Stimulated activated CD8-positive, alpha-beta memory T cell treated with anti-CD3 and anti-CD28 coated beads, Interleukin-4, amount 100 ng/mL, for 4 hours (primary cell): ENCODE measurements around the gene DNM3.
"Not testable (repeated sequence)": the region's sequence is repeated elsewhere in the genome, so short reads cannot be mapped to it uniquely, and the experiment has no call there.

Source experiments
- DNase-seq, 2 donors: peaks; one replicate each; pipeline ENCODE4 v3.0.0-alpha.2; 2020; ENCODE audit warnings: low read depth in 2 of 2, low spot score in 1 of 2

The DNM3 gene

DNA sequence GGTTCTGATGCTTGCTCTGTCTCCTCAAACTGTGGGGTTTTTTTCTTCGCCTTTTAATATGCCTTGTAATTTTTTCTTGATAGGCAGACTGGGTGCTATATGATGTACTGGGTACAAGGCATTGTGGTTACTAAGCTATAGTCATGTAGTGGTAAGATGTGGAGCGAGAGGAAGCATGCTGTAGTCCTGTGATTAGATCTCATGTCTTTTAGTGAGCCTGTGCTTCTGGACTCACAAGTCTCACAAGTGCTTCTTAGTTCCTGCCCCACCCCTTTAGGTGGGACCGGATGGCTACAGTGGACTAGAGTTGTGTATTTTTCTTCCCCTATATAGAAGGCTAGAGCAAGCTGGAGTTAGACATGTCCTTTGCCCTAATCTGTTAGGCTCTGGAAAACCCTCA lies 178.7 kb downstream of the DNM3 start:
- no peak for DNase-seq

DNA sequence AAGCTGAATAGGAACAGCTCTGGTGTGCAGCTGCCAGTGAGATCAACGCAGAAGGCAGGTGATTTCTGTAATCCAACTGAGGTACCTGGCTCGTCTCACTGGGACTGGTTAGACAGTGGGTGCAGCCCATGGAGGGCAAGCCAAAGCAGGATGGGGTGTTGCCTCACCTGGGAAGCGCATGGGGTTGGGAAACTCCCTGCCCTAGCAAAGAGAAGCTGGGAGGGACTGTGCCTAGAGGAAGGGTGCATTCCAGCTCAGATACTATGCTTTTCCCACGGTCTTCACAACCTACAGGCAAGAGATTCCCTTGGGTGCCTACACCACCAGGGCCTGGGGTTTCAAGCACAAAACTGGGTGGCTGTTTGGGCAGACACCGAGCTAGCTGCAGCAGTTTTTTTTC lies 183.2 kb downstream of the DNM3 start:
- DNase-seq = no peak

DNA sequence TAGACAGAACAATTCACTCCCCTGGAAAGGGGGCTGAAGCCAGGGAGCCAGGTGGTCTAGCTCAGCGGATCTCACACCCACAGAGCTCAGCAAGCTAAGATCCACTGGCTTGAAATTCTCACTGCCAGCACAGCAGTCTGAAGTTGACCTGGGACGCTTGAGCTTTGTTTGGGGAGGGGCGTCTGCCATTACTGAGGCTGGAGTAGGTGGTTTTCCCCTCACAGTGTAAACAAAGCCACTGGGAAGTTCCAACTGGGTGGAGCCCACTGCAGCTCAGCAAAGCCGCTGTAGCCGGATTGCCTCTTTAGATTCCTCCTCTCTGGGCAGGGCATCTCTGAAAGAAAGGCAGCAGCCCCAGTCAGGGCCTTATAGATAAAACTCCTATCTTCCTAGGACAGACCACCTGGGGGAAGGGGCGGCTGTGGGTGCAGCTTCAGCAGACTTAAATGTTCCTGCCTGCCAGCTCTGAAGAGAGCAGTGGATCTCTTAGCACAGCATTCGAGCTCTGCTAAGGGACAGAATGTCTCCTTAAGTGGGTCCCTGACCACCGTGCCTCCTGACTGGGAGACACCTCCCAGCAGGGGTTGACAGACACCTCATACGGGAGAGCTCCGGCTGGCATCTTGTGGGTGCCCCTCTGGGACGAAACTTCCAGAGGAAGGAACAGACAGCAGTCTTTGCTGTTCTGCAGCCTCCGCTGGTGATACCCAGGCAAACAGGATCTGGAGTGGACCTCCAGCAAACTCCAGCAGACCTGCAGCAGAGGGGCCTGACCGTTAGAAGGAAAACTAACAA lies 183.8 kb downstream of the DNM3 start:
- DNase-seq = not testable (repeated sequence)

DNA sequence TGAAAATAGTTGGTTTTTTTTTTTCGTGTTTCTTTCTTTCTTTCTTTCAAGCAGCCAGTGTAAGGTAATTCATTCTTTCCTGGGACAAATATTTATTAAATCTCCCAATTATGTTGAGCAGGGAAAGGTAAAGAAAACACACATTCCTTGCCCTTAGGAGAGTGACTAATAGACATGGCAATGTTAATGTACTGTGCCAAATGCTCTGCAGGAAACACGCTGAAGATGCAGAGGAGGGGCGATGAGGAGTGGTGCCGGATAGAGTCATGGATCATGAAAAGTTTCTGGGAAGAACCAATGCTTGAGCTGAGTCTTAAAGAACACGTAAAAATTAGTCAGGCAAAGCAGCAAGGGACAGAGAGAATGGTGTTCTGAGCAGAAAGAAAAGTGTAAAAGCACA lies 199.2 kb downstream of the DNM3 start:
- DNase-seq = no peak

DNA sequence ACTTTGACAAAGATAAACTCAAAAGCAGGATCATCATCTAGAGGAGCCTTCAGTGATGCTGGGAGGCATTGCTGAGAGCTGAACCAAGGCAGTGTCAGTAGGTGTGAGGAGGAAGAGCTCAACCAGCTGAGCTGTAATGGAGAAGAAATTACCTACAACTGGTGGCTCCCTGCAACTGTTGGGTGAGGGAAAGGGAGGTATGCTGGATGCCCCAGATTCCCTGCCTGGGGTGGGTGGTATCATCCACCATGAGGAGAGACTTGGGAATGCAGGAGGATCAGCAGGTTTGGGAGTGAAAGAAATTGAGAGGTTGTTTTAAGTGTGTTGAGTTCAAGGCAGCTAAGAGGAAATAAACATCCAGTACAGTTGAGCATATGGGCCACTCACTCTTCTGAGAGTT lies 199.8 kb downstream of the DNM3 start:
- DNase-seq = no peak

DNA sequence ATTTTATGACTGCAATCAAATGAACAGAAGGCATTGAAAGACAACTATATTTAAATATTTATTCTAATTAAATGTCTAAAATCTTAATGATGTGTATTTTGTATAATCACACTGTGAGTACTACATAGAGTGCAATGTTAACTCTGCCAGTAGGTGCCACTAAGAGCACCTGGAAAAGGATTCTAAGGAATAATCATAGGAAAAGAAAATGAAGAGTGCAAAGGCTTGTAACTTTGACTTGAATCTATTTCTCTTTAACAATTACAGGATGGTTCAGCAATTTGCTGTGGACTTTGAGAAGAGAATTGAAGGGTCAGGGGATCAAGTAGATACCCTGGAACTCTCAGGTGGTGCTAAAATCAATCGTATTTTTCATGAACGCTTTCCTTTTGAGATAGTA lies 200.4 kb downstream of the DNM3 start:
- no peak for DNase-seq

DNA sequence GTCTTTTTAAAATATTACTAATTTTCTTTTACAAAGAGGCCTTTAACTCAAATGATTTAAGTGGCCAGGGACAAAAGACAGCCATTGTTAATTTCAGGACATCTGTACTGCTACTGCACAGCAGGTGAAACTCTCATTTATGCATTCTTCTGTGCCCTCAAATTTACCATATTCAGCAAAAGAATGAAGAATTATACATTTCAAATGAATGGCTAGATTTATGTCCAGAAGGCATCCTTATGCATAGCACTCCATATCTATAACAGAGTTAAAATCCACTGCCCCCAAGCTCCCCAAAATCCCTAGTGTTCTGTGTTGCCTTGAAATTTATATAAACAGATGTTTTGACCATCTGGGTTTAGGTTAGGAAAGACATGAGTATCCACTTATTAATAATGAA lies 202.6 kb downstream of the DNM3 start:
- no peak for DNase-seq

DNA sequence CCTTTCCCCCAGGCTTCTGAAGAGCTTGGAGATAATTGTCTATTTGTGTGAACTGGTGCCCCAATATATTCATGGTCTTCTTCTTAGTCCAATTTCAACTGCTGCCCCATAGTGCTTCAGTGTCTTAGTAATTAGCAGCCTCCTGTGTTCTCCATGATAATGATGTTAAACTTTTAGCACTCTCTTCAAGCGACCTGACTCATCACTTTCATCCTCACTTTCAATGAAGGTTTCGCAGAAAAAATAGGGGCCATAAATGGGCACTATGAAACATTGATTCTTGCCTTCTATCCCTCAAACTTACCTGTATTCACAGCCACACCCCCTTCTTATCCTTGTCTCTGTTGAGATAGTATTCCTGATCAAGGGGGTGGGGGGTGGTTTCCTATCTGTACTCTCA lies 210.6 kb downstream of the DNM3 start:
- DNase-seq = no peak

DNA sequence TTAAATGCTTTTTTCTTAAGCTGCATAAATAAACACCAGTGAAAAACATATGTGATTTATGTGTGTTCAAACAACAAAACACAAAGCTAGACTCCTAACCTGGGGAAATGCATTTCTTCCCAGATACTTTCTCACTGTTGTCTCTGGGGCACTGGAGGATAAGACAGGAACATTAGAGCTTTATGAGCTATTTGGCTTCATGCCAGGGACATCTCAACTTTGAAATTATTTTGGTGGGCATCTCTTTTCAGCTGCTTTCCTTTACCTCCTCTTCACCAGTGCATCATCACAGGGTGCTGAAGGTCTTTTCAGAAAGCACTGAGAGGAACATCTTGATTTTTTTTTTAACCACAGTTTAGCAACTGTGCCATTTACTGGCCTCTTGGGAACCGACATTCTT lies 212.9 kb downstream of the DNM3 start:
- no peak for DNase-seq

DNA sequence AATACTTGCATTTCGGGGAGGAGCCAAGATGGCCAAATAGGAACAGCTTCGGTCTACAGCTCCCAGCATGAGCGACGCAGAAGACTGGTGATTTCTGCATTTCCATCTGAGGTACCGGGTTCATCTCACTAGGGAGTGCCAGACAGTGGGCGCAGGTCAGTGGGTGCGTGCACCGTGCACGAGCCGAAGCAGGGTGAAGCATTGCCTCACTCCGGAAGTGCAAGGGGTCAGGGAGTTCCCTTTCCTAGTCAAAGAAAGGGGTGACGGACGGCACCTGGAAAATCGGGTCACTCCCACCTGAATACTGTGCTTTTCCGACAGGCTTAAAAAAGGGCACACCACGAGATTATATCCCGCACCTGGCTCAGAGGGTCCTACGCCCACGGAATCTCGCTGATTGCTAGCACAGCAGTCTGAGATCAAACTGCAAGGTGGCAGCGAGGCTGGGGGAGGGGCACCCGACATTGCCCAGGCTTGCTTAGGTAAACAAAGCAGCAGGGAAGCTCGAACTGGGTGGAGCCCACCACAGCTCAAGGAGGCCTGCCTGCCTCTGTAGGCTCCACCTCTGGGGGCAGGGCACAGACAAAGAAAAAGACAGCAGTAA lies 214.6 kb downstream of the DNM3 start:
- DNase-seq = not testable (repeated sequence)

DNA sequence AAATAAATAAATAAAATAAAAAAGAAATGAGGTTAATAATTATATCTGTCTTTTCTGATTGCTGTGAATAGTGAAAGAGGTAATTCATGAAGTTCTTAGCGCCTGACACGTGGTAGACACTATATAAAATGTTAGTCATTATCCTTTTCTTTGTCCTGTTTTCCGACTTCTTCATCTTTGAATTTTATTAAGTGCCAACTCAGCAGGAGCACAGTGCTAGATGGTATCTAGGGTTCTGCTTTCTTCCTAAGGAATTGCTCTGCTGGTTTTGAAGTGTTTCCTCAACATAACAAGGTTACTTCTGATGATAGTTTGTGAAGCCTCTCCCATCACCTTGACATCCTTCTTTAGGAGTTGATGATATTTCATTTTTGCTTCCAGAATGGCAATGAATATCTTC lies 227.0 kb downstream of the DNM3 start:
- DNase-seq = no peak

DNA sequence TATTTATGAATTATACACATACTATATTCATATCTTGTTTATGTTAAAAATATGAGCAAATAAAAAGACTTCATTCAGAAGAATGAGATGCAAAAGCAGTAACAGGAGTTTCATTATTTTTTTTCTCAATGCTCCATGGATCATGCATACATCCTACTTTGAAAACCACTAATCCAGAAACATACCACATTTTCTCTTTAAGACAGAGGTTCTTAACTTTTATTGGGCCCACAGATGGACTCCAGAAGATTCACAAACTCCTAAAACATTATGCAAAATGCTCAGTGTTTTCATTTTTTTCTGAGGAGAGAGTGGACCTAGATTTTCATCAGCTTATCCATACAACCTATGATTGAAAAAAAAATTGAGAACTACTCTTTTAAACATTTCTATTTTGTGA lies 227.8 kb downstream of the DNM3 start:
- DNase-seq = no peak

DNA sequence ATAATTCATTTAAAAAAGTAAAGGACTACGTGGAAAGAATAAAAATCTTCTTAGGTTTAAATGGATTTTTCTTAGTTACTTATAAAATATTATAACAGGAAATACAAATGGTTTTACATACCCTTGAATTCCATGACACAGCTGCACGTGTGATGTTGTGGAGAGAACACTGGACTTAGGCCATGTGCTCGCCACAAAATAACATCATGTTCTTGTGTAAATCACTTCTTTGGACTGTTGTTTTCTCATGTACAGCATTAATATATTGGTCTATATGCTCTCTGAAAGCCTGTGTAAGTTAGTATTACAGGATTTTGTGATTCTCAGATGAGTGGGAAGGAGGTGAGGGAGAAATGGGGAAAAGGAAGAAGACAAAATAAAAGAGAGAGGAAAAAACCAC lies 228.2 kb downstream of the DNM3 start:
- DNase-seq = no peak

DNA sequence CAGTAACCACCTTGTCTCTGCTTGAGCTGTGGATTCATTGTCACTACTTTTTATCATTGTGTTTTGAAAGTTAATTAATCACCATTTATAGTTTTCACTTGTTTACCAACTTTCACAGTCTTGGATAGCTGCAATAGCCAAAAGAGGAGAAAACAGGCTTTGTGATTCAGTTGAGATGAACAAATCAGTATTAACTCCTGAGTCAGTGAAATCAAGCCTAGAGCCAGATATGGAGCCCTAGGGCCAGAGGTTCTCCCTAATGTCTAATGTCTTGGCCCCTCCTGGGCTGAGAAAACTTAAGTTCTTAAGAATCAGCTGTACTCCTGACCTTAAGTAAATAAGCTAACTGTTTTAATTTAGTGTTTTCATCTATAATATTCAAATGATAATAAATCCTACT lies 228.8 kb downstream of the DNM3 start:
- DNase-seq = no peak

DNA sequence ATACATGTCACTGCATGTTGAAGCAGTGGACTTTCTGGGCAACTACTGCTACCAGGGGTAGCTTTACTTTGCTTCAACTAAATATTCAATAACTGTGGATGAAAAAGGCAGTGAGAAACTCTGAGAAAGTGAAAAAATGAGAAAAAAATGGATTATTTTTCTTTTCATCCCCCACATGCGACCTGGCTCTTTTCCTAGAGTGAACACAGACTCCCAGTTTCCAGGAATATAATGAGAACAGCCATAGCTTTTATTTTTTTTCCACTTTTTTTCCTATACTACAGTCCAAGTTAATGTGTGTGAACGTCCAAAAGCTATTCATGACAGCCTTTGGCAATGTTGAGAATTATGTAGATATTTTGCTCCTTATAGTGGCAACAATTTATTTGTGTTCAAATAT lies 230.4 kb downstream of the DNM3 start:
- DNase-seq = no peak

DNA sequence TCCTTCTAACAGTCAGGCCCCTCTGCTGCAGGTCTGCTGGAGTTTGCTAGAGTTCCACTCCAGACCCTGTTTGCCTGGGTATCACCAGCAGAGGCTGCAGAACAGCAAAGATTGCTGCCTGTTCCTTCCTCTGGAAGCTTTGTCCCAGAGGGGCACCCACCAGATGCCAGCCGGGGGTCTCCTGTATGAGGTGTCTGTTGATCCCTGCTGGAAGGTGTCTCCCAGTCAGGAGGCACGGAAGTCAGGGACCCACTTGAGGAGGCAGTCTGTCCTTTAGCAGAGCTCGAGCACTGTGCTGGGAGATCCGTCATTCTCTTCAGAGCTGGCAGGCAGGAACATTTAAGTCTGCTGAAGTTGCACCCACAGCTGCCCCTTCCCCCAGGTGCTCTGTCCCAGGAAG lies 238.6 kb downstream of the DNM3 start:
- not testable (repeated sequence) for DNase-seq

DNA sequence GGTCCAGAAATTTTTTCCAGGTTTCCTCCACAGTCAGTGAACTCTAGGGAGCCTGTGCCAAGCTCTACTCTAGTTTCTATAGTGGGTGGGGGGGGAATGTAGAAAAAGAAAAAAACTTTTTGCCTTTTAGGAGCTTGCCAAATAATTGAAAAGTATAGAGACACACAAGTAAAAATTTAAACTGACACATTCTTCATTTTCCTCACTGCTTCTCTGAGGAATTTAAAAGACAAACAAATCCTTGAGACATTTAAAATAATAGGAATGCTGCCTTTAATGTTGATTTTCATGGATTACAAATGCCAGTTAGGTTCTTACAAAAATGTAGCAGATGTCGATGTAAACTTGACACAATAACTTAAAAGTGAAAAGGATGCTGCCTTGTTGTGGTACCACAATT lies 241.9 kb downstream of the DNM3 start:
- DNase-seq = no peak

DNA sequence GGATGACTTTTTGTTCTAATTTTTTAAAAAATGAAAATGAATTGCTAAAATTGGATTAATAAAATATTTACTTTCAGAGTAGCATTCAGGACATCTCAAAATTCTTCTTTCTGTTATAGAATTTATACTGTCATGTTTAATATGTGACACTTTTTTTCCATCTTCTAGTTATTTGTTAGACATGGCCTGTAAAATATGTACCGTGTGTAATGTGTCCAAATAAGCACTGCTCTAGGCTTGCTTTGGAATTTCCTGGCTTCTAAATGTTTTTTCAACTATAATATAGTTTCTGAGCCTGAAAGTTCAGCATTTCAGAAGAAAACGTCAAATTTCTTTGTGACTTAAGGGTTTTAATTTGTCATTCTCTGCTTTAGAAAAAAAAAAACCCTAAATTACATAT lies 243.6 kb downstream of the DNM3 start:
- no peak for DNase-seq

DNA sequence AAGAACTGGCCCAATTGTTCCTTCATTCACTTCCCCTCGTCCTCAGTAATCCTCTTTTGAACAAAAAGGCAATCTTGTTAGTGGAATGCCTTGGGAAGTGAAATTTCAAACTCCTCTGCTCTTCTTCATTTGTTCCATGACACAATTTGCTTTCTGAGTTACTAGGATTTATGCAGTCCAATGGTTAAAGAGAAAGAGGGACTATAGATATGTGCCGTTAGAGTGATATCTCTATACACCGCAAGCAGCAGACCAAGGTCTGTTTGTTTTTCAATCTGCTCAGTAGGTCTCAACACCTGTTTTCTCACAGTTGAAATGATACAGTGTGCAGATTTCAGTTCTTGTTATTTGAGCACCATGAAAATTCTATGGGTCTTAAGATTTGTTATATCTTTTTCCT lies 244.0 kb downstream of the DNM3 start:
- DNase-seq = no peak

DNA sequence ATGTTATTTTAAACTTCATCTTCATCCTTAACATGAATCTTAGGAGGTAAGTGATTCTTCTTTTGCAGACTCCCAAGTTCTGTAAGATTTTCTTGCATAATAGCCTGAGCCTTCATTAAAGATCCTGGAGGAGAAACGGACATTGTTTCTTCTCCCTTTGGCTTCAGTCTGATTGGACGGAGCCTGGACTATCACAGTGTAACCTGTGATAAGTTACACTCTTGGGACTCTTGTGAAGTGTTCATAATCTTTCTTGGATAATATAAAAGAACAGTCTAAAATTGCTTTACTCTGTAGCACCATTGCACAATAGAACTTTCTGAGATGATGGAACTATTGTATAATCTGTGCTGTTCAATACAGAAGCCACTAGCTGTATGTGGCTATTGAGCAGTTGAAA lies 244.8 kb downstream of the DNM3 start:
- no peak for DNase-seq

DNA sequence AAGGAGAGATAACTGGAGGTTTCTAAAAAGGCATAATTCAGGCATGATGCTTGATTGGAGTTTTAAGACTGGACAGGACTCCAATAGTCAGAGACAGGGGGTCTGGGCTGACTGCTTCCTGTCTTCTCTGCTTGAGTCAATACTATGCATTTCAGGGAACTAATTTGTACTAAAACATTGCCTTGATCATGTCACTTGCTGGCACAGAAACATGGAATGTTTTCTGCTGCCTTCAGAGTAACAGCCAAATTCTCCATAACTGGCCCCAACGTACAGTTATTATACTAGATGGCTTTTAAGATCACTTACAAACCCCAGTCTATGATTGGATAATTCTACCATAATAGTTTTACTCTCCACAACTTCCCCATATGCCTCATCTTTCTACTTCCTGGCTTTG lies 247.0 kb downstream of the DNM3 start:
- DNase-seq = no peak

DNA sequence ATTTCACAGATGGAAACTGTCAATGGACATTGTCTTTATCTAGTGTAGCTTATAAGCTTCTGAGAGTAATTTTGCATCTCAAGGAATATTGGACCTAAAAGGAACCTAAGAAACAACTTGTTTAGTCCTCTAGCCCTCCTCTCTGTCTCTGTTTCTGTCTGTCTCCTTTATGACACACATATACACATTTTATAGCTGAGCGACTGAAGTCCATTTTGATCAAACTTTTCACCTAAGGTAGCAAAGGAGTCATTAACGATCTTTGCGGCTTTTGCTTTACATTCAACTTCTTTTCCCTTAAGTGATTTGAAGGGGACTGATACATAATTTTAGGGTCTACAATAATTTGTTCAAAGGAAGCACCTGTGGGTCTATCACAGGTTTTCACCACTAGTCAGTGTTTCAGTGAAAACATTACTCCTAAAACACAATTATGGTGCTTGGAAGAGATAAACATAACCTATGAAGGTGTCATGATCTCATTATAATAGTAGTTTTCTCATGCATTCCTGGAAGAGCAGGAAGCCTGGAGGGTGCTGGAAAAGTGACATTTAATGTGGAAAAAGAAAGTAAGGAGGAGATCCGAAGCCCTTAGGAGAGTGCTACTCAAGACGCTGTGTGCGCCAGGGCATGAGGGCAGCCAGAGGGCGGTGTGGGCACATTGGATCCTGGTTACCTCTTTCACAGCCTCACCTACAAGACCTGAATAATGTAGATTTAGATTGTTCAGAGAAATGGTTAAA lies 248.6 kb downstream of the DNM3 start:
- DNase-seq = peak; percentile 13 to 20

DNA sequence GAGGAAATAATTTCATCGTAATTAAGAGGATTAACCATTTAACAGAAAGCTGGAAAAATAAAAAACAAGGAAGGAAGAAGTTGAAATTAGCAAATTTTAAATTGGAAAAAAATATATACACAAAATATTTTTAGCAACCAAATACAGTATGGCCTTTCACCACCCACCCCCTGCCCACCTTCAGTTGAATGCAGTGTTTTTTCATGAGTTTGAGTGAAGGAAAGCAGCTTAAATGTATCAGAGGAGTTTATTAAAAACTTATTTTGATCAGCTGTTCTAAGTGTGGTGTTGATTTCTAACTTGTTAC lies 249.2 kb downstream of the DNM3 start:
- DNase-seq = no peak
